B cell (primary cell): ENCODE data around the gene ZNF827. TPM values are rescaled to one million over a fixed set of nuclear protein-coding genes. Genes with fewer than 3 reads are reported as not detected.

Experiments
- ATAC-seq: fragments of 200-7000 bp; cut with Tn5 transposase; one replicate; pipeline ENCODE4 v1.10.0; 2021; ENCODE audit warnings: low read depth, mild to moderate bottlenecking, moderate number of reproducible peaks, moderate library complexity
- CTCF ChIA-PET: fragments of 350-600 bp; sonication (Branson Sonifier 250); formaldehyde crosslinking; loops from one replicate; lab custom pipeline; 2021; ENCODE audit warnings: antibody characterized with exemption, inconsistent platforms; lab: Charles Lee
- POLR2A ChIA-PET: fragments of 350-600 bp; sonication (Branson Sonifier 250); formaldehyde crosslinking; loops from one replicate; lab custom pipeline; 2021; ENCODE audit warnings: antibody characterized with exemption; lab: Charles Lee
- DNase-seq: peaks from one replicate; pipeline ENCODE4 v3.0.0; 2013
- H2AFZ ChIP-seq: 2 replicates; pipeline ENCODE4 v1.6.1; 2012; ENCODE audit warnings: mild to moderate bottlenecking, low read depth, low read length; ENCODE audit not compliant: insufficient read depth, poor library complexity, severe bottlenecking
- H3K27ac ChIP-seq, 2 donors: 1 replicate in 1 of 2; 2 replicates in 1 of 2; pipeline ENCODE4 v1.5.1; 2012 to 2013; ENCODE audit warnings: low read length in 2 of 2, mild to moderate bottlenecking in 2 of 2, moderate library complexity in 1 of 2
- H3K27me3 ChIP-seq, 4 experiments: fragments of 200-600 bp in 1 of 4; sonication (generic) in 1 of 4; replicated peaks in 1 of 4; 1 replicate in 2 of 4; 2 replicates in 2 of 4; pipeline versions ENCODE4 v1.6.1 to v1.7.0; 2013 to 2016; ENCODE audit warnings: low read length in 3 of 4, mild to moderate bottlenecking in 2 of 4, mixed read lengths in 1 of 4, moderate library complexity in 1 of 4; ENCODE audit not compliant: insufficient read depth in 4 of 4, control insufficient read depth in 3 of 4; ENCODE audit errors: control extremely low read depth in 1 of 4
- H3K36me3 ChIP-seq, 2 experiments: replicated peaks in 1 of 2; 1 replicate in 1 of 2; 2 replicates in 1 of 2; pipeline versions ENCODE4 v1.6.1 to v1.7.1; 2013; ENCODE audit warnings: low read length in 1 of 2; ENCODE audit not compliant: insufficient read depth in 2 of 2, control insufficient read depth in 1 of 2; ENCODE audit errors: control extremely low read depth in 1 of 2, extremely low read depth in 1 of 2
- H3K4me1 ChIP-seq, 2 donors: fragments of 200-600 bp in 1 of 2; sonication (generic) in 1 of 2; 1 replicate in 1 of 2; 2 replicates in 1 of 2; pipeline versions ENCODE4 v1.5.1 to v1.6.1; 2013 to 2017; ENCODE audit warnings: low read length in 2 of 2; ENCODE audit not compliant: control insufficient read depth in 2 of 2, insufficient read depth in 2 of 2
- H3K4me2 ChIP-seq: replicated peaks from 2 replicates; pipeline ENCODE3; 2012; ENCODE audit warnings: mild to moderate bottlenecking, low read depth, low read length; ENCODE audit not compliant: poor library complexity, severe bottlenecking
- H3K4me3 ChIP-seq, 5 experiments: fragments of 200-600 bp in 1 of 5; sonication (generic) in 1 of 5; 1 replicate in 3 of 5; 2 replicates in 2 of 5; pipeline versions ENCODE4 v1.5.1 to v1.7.0; 2011 to 2016; ENCODE audit warnings: low read length in 4 of 5, mild to moderate bottlenecking in 4 of 5, low read depth in 2 of 5, control low read depth in 1 of 5, moderate library complexity in 1 of 5; ENCODE audit not compliant: insufficient read depth in 1 of 5; ENCODE audit errors: control extremely low read depth in 1 of 5, extremely low read depth in 1 of 5
- H3K79me2 ChIP-seq: fragments of 200-600 bp; sonication (generic); one replicate; pipeline ENCODE4 v1.6.0; 2016; ENCODE audit warnings: low read length; ENCODE audit not compliant: control insufficient read depth, insufficient read depth
- H3K9ac ChIP-seq: fragments of 200-600 bp; sonication (generic); 2 replicates; pipeline ENCODE4 v1.6.1; 2017; ENCODE audit warnings: mild to moderate bottlenecking, low read length, moderate library complexity
- H3K9me3 ChIP-seq, 3 donors: one replicate each; pipeline versions ENCODE4 v1.6.1 to v1.7.1; 2013; ENCODE audit warnings: low read length in 2 of 3; ENCODE audit not compliant: control insufficient read depth in 2 of 3, insufficient read depth in 1 of 3; ENCODE audit errors: control extremely low read depth in 1 of 3
- H4K20me1 ChIP-seq: 2 replicates; pipeline ENCODE4 v1.6.0; 2012; ENCODE audit warnings: mild to moderate bottlenecking, low read length; ENCODE audit not compliant: insufficient read depth, control insufficient read depth, poor library complexity, severe bottlenecking
- H3K27ac Mint-ChIP-seq: one replicate; pipeline ENCODE4 v1.8.0; 2021; ENCODE audit warnings: mixed read lengths
- H3K27me3 Mint-ChIP-seq: one replicate; pipeline ENCODE4 v1.8.0; 2021; ENCODE audit warnings: mixed read lengths
- H3K4me1 Mint-ChIP-seq: one replicate; pipeline ENCODE4 v1.8.0; 2021; ENCODE audit warnings: mixed read lengths
- H3K4me3 Mint-ChIP-seq: one replicate; pipeline ENCODE4 v1.8.0; 2021; ENCODE audit warnings: mixed read lengths
- H3K9me3 Mint-ChIP-seq: one replicate; pipeline ENCODE4 v1.8.0; 2022; ENCODE audit warnings: mixed read lengths; ENCODE audit not compliant: insufficient read depth
- EZH2 ChIP-seq: IDR thresholded peaks from 2 replicates; pipeline ENCODE4 v1.6.1; 2012; ENCODE audit warnings: borderline replicate concordance, low read depth, mild to moderate bottlenecking, moderate library complexity, low read length; ENCODE audit not compliant: insufficient read depth, poor library complexity, severe bottlenecking
- WGBS: methylation state at CpG from one replicate; pipeline ENCODE4 v1.1.5; 2013; ENCODE audit warnings: missing lambda C conversion rate; ENCODE audit not compliant: insufficient coverage; 5-methylcytosine and 5-hydroxymethylcytosine counted together
- intact Hi-C: fragments of 100-400 bp; cut with micrococcal nuclease; formaldehyde crosslinking; loops from one replicate; pipeline ENCODE4 v1.10.0; 2022
- polyA plus RNA-seq: library from polyadenylated mRNA; depleted of rRNA; stranded (reverse); fragments of >200 nt; gene quantifications from 2 replicates; pipeline ENCODE4 v1.2.3, GENCODE V29; 2012
- total RNA-seq, 2 donors: library from RNA; stranded (reverse); fragments of 120-200 nt in 1 of 2; gene quantifications; 1 replicate in 1 of 2; 2 replicates in 1 of 2; pipeline versions ENCODE4 v1.2.3 to v1.2.4, GENCODE V29; 2013 to 2022
- TF ChIP-seq, protein P1 (sequence below): fragments of 200-600 bp; IDR thresholded peaks from one replicate; pipeline ENCODE4 v1.8.0; 2022; ENCODE audit warnings: antibody characterized with exemption, mild to moderate bottlenecking

The ZNF827 gene
- total and polyA plus RNA-seq, 2 donors (not counting 1 experiment from before 2014, with no cell fraction given) = 20.6 to 30.1 TPM

DNA sequence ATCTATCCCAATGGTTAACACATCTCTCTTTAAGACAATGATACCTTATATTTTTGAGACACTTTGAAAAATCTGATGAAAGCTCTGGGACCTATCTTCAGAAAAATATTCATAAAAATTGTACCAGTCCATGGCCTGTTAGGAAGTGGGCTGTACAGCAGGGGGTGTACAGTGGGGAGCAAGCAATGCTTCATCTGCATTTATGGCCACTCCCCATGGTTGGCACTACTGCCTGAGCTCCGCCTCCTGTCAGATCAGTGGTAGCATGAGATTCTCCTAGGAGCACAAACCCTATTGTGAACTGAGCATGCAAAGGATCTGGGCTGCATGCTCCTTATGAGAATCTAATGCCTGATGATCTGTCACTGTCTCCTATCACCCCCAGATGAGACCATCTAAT lies 216.1 kb downstream of the ZNF827 start:
- no peaks in the 10 kb centered on the region for H3K36me3 ChIP-seq
- H3K9ac ChIP-seq = no peak overlapping the region
- ATAC-seq = no peak
- H3K4me3 ChIP-seq = no peak overlapping the region
- H3K27ac ChIP-seq = no peak overlapping the region
- Mint-ChIP-seq H3K27me3 (peaks cover 37% of the 10 kb centered on the region), H3K27ac (no peak overlapping the region), H3K4me1 (peaks cover 6% of the 10 kb centered on the region), H3K4me3 (no peak overlapping the region), H3K9me3 (no peaks in the 10 kb centered on the region)
- H3K4me1 ChIP-seq = no peaks in the 10 kb centered on the region
- no peaks in the 10 kb centered on the region for H4K20me1 ChIP-seq
- H3K9me3 ChIP-seq = no peaks in the 10 kb centered on the region
- ChIA-PET POLR2A (no interaction called here), CTCF (no interaction called here)
- no peak overlapping the region for H2AFZ ChIP-seq
- no peak for DNase-seq
- TF ChIP-seq, protein P1, sequence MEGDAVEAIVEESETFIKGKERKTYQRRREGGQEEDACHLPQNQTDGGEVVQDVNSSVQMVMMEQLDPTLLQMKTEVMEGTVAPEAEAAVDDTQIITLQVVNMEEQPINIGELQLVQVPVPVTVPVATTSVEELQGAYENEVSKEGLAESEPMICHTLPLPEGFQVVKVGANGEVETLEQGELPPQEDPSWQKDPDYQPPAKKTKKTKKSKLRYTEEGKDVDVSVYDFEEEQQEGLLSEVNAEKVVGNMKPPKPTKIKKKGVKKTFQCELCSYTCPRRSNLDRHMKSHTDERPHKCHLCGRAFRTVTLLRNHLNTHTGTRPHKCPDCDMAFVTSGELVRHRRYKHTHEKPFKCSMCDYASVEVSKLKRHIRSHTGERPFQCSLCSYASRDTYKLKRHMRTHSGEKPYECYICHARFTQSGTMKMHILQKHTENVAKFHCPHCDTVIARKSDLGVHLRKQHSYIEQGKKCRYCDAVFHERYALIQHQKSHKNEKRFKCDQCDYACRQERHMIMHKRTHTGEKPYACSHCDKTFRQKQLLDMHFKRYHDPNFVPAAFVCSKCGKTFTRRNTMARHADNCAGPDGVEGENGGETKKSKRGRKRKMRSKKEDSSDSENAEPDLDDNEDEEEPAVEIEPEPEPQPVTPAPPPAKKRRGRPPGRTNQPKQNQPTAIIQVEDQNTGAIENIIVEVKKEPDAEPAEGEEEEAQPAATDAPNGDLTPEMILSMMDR = no peak
- TF ChIP-seq EZH2 = no peak
- H3K27me3 ChIP-seq = no peaks in the 10 kb centered on the region
- 100% methylated on average over 1 of the region's 1 CpG for WGBS
- no peaks in the 10 kb centered on the region for H3K79me2 ChIP-seq
- intact Hi-C loops = no loop called here
- H3K4me2 ChIP-seq = no peak overlapping the region

DNA sequence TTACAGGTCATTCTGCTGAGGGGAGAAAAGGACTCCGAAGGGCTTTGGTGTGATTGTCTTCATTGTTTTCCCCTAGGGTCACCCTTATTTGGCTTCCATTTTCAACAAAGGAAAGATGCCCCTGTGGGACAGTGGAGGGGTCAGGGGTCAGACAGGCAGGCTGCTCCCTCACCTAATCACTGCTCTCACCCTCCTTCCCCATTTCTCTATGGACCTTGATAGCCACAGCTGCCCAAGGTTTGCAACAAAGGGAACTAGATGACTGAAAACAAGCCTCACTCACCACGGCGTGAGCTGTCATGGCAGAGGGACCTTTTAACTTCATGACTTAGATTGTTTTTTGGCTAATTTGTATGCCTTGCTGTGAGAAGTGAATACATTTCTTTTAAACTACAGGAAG lies 218.0 kb downstream of the ZNF827 start:
- DNase-seq (no peak), ATAC-seq (no peak)
- H3K9me3 ChIP-seq = no peaks in the 10 kb centered on the region
- ChIA-PET CTCF (no interaction called here), POLR2A (no interaction called here)
- no peaks in the 10 kb centered on the region for H4K20me1 ChIP-seq
- H3K79me2 ChIP-seq = no peaks in the 10 kb centered on the region
- no peak overlapping the region for H2AFZ ChIP-seq
- no peak overlapping the region for H3K27ac ChIP-seq
- no peaks in the 10 kb centered on the region for H3K4me1 ChIP-seq
- no peaks in the 10 kb centered on the region for H3K27me3 ChIP-seq
- H3K36me3 ChIP-seq = no peaks in the 10 kb centered on the region
- H3K9ac ChIP-seq = no peak overlapping the region
- no peak overlapping the region for H3K4me2 ChIP-seq
- no CpG with 5 or more reads among the region's 3 CpGs for WGBS
- H3K9me3 Mint-ChIP-seq = no peaks in the 10 kb centered on the region
- H3K4me1 Mint-ChIP-seq = peaks cover 6% of the 10 kb centered on the region
- H3K27ac Mint-ChIP-seq = no peak overlapping the region
- intact Hi-C loops = no loop called here
- H3K4me3 ChIP-seq = no peak overlapping the region
- TF ChIP-seq EZH2 = no peak
- TF ChIP-seq, protein P1 = no peak
- H3K27me3 Mint-ChIP-seq = peaks cover 45% of the 10 kb centered on the region
- no peak overlapping the region for H3K4me3 Mint-ChIP-seq
